GM19035 (cell line): ENCODE measurements around the gene NSUN5.
"Not testable (repeated sequence)": the region's sequence is repeated elsewhere in the genome, so short reads cannot be mapped to it uniquely, and the experiment has no call there.

Experiments used
- ATAC-seq: cut with Tn5 transposase; IDR thresholded peaks from one replicate; pipeline ENCODE4 v1.9.1; 2021; ENCODE audit not compliant: unreplicated experiment

Gene NSUN5

GRCh38 chr7:73308665-73309214 lies at the start of gene NSUN5:
TSS of gene NSUN5 (minus strand) at chr7:73308826. CDS start at chr7:73308790, 36 bp downstream.
- ATAC-seq = peak; percentile 77

- no peak for ATAC-seq
Measured at GRCh38 chr7:73356159-73356558, 47.5 kb upstream of the NSUN5 start.

DNA sequence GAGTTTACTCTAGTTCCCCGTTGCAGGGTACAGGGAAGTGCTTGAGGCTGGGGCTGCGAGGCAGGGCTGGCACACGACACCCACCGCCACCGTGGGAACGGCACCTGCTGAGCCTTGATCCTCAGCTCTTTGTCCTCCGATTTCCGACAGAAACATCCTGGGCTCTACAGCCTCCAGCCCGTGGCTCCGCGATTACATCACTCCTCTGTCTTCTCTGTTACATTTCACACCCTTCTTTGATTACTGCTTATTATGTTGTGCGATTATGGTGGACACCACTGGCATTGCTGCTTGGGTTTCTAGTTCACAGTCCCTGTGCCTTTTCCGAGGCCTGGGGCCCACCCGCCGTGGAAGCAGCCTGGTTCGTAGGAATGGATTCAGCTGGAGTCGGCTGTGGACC lies 46.2 kb upstream of the NSUN5 start:
- ATAC-seq = no peak

DNA sequence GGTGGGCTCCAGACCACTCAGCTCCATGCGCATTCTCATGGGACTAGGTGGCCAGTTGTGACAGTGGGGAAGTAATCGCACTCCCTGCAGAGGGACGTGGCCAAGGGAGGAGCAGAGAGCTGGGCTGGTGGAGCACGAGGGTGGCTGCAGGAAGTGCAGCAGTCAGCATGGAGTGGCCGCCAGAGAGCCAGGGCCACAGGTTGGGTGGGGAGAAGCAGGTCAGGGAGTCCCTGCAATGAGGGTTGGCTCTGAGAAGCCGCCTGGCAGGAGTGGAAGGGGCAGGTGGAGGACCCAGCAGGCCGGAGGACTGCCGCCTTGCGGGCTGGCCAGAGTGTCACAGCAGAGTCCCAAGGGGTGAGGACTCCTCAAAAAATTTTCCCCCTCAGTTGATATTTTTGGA lies 45.6 kb upstream of the NSUN5 start:
- no peak for ATAC-seq

DNA sequence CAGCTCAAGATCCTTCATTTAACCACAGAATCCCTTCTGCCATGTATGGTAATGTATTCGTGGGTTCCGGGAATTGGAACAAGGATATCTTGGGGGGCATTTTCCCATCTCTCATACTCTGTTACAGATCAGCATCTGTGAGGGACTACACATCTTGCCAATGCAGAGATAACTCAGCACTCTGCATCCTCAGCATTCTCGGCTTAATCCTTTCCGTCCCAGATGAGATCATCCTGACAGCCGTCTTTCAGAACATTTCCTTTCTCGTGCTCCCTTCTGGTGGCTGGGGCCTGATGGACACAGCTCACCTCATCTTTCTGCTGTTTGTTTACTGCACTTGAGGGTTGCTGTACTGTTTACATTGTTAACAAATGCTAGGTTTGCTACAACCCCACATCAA lies 44.6 kb upstream of the NSUN5 start:
- no peak for ATAC-seq

- ATAC-seq = no peak
Measured at GRCh38 chr7:73352784-73353183, 44.2 kb upstream of the NSUN5 start.

DNA sequence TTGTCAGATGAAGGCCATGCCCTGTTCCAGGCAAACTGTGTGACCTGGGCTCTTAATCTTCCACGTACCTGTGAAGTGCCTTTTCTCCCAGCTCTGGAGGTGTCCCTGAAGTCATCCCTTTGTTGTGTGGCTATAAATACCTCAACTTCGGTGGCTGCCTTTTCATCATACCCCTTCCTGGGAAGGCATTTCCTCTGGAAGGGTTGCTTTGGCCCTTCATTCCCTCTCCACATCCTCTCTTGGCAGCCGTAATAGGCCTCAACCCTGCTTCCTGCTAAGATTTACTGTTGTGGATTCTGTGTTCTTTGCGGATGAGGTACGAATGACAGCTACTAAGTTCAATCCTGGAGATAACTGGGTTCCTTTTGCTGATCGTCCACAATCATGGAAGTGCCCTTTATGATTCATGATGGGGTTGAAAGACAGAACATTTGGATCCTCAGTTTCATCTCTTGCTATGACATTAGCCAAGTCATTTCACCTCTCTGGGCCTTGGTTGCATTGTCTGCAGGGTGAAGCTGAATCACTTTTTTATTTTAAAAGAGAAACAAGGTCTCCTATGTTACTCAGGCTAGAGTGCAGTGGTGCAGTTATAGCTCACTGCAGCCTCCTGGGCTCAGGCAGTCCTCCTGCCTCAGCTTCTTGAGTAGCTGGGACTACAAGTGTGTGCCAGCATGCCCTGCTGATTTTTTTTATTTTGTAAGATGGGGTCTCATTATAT lies 43.0 kb upstream of the NSUN5 start:
- ATAC-seq = no peak

GRCh38 chr7:73350306-73351068 lies 41.9 kb upstream of the NSUN5 start:
- no peak for ATAC-seq

DNA sequence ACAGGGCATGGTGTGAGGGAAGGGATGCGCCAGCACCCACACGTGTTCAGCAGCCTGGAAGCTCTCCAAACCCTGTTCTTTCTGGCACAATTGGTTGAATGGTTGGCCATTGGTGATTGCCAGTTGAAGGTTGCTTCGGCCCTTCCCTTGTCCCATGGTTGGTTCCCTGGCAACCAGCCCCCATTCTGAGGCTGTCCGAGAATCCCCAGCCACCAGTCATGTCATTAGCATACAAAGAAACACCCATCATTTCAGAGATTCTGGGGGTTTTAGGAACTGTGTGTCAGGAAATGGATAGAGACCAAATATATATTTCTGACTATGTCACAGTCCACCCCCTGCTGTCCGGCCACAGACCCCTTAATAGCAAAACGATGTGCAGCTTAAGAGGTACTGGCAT lies 41.1 kb upstream of the NSUN5 start:
- ATAC-seq = no peak

DNA sequence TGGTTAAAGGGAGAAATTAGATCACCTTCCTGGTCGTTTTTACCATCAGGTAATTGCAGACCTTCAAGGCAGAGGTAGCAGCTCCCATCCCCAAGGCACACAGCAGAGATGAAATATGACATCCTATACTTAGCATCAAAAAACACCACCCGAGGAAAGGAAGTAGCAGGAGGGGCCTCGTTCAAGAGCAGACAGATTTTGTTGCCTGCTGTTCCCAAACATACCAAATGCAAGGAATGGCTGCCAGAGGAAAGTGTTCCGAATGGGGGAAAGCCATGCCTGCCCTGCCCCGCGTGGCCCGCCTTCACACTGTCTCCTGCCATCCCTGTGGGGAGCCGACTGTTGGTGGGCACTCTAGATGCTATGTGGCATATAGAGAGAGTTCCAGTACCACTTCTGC lies 37.3 kb upstream of the NSUN5 start:
- ATAC-seq = no peak

GRCh38 chr7:73345538-73345937 lies 36.9 kb upstream of the NSUN5 start:
- ATAC-seq = no peak

GRCh38 chr7:73343671-73344380 lies 35.2 kb upstream of the NSUN5 start:
- no peak for ATAC-seq

DNA sequence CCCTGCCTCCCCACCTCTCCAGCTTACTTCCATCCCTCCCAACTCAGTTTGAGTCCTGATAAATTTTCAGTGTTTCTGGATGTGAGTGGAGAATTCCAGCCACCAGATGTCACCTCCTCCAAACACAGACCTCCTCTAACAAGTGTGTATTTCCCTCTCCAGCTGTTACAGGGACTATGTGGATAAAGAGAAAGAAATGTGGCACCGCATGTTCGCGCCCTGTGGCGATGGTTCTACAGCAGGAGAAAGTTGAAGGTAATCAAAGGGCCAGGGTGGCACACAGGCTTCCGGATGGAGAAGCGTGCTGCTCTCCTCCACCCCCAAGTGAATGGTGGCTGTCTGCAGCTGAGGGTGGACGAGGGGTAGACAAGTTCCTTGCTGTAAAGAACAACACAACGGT lies 34.0 kb upstream of the NSUN5 start:
- ATAC-seq = no peak

DNA sequence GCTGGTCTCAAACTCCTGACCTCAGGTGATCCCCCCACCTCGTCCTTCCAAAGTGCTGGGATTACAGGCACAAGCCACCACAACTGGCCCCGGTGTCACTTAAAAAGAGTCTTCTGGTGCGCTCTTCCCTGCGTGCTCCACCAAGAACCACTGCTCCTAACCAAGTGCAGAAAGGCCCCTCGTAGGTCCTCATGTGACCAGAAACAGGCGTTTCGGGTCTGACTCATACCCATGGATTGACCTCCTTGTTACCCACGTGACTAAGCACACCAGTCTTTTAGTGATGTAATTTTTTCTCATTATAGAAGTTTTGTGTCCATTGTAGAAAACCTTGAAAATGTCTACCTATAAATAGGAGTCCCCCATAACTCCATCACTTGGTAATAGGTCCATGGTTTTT lies 33.3 kb upstream of the NSUN5 start:
- no peak for ATAC-seq

- no peak for ATAC-seq
Measured at GRCh38 chr7:73340514-73340913, 31.9 kb upstream of the NSUN5 start.

GRCh38 chr7:73338321-73338720 lies 29.7 kb upstream of the NSUN5 start:
- ATAC-seq = no peak

- ATAC-seq = no peak
Measured at GRCh38 chr7:73332447-73332846, 23.8 kb upstream of the NSUN5 start.

GRCh38 chr7:73330772-73331171 lies 22.1 kb upstream of the NSUN5 start:
- ATAC-seq = no peak

GRCh38 chr7:73329861-73330581 lies 21.4 kb upstream of the NSUN5 start:
- ATAC-seq = no peak

- no peak for ATAC-seq
Measured at GRCh38 chr7:73328696-73329095, 20.1 kb upstream of the NSUN5 start.

DNA sequence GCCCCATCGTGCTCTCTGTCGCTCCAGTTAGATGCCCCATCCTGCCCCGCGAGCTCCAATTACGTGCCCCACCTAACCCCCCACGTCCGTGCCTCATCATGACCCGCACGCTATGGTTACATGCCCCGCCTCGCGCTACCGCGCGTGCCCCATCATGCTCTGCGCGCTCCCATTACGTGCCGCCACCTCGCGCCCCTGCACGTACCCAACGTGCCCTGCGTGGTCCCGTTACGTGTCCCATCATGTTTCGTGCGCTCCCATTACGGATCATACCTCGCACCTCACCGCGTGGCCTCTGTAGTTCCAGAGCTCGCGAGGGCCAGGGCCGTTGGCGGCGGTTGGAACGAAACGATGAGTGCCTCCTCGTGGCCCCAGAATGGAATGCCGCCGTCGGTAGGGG lies 19.3 kb upstream of the NSUN5 start, which contains the start of the genes FKBP6 and TRIM50:
Gene FKBP6, plus strand, starts transcription at position 240 of the 400 bp plus-strand sequence. CDS start 268 bp downstream, outside the sequence.
Gene TRIM50, minus strand, starts transcription at position 161 of the 400 bp plus-strand sequence. CDS start 3,295 bp downstream, outside the sequence.
- not testable (repeated sequence) for ATAC-seq
